Subcutaneous adipose tissue (tissue), 4 donors: Measurements from ENCODE around the gene PARL. TPM values are rescaled to one million over a fixed set of nuclear protein-coding genes. Genes with fewer than 3 reads are reported as not detected.

Source experiments
- total RNA-seq, 4 donors: library from RNA; depleted of rRNA; stranded (reverse); fragments of >200 nt; gene quantifications; one replicate each; pipeline ENCODE4 v1.1.0, GENCODE V29; 2016
- TF ChIP-seq, protein P1 (sequence below): fragments of 450-650 bp; IDR thresholded peaks from one replicate; pipeline ENCODE4 v1.5.1; 2016; ENCODE audit warnings: low read depth, mild to moderate bottlenecking, control low read depth, antibody characterized with exemption, moderate library complexity

PARL gene
- total RNA-seq, 4 donors from 2014 or later = 43.4 to 66.4 (median 44.5) TPM

DNA sequence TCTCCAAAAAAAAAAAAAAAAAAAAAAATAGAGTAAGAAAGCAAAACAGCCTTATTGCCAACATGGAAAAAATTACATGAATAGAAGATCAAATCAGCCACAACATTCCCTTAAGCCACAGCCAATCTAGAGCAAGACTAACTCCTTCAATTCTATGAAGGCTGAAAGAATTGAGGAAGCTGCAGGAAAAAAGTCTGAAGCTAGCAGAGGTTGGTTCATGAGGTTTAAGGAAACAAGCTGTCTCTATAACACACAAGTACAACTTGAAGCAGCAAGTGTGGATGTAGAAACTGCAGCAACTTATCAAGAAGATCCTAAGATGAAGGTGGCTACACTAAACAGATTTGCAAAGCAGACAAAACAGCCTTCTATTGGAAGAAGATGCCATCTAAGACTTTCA, 9.3 kb downstream of the PARL start:
- TF ChIP-seq, protein P1, sequence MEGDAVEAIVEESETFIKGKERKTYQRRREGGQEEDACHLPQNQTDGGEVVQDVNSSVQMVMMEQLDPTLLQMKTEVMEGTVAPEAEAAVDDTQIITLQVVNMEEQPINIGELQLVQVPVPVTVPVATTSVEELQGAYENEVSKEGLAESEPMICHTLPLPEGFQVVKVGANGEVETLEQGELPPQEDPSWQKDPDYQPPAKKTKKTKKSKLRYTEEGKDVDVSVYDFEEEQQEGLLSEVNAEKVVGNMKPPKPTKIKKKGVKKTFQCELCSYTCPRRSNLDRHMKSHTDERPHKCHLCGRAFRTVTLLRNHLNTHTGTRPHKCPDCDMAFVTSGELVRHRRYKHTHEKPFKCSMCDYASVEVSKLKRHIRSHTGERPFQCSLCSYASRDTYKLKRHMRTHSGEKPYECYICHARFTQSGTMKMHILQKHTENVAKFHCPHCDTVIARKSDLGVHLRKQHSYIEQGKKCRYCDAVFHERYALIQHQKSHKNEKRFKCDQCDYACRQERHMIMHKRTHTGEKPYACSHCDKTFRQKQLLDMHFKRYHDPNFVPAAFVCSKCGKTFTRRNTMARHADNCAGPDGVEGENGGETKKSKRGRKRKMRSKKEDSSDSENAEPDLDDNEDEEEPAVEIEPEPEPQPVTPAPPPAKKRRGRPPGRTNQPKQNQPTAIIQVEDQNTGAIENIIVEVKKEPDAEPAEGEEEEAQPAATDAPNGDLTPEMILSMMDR = no peak

DNA sequence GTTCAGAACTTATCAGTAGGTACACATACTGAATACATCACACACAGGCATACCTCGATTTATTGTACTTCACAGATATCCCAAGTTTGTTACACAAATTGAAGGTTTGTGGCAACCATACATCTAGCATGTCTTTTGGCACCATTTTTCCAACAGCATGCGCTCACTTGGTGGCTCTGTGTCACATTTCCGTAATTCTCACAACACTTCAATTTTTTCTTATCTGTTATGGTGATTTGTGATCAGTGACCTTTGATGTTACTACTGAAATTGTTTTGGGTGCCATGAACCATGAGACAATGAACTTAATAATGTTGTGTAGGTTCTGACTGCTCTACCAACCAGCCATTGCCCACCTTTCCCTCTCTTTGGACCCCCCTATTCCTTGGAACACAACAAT, 10.8 kb downstream of the PARL start:
- TF ChIP-seq, protein P1 = no peak

DNA sequence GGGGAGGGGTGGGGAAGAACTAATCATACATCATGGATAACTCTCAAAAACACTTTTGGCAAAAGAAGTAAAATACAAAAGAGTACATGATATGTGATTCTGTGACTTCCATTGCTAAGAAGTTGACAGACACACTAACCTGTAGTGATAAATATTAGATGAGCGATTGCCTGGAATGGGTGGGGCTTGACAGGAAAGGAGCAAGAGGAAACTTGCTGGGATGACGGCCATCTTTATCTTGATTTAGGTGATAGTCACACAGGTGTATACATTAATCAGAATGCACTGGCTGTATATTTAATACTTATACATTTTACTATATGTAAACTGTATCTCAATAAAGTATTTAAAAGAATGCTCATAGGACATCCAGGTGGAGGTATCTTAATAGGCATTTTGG, 13.1 kb downstream of the PARL start:
- TF ChIP-seq, protein P1 = no peak

DNA sequence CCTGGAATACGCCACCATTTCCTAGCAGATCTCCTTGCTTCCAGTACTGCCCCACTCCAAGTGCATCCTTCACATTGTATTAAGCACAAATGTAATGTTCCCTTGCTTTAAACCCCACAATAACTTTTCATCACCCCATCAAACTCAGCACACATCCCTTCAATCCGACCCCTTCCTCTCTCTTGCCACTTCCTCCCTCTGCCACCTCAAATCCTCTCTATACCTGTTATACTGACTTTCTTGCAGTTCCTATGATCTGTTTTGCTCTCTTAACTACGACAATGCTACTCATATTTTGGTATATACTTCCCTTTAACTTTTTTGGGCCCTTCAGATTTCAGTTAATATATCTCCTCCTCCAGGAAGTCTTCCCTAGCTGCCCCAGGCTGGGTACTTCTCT, 14.1 kb downstream of the PARL start:
- TF ChIP-seq, protein P1 = no peak

DNA sequence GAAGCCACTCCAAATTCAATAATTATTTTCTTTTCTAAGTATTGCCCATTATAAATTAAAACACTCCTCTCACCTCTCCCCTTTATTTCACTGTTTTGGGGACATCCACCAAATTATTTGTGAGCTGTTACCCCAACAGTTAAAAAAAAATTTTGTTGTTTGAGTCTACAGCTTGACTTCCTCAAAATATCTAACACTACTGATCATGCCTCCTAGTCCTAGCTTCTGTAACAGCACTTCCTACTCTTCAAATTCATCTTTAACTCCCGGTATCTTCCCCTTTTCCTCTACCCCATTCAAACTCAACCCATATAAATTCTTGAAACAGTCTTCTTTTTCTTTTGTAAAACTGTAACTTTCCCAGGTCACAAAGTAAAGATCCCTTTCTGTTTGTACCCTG, 15.9 kb downstream of the PARL start:
- TF ChIP-seq, protein P1 = no peak

DNA sequence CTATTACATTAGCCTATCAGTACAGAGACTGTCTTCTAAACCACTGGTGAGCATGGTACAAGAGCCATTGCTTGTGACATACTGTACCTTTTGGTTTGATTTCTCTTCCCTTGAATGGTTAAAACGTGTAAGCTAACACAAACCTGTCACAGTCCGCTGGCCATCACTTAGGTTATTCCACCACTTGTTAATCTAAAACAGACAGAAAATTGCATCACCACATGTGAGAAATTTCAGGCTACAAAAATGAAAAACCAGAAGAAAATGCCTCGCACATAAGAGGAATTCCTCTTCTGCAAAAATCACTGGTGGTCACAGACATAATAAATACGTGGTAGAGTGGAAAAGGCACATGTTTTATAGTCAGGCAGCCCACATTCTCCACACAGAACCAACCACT, 22.1 kb downstream of the PARL start:
- TF ChIP-seq, protein P1 = no peak

DNA sequence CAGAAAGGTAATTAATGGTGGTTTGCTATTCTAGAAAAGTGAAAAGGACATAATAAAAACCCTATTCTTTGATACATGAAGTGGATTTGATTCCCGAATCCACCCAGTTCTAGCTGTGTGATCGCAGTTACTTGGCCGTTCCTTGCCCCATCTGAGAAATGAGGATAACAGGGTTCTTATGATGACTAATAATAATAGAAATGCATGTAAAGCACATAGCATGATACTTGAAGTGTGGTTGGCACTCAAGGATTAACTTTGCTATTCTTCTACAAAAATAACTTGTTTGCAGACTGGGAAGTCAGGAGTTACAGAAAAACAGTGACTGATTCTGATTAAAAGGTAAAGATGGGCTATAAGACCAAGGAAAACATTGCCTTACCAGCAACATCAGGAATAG, 26.8 kb downstream of the PARL start:
- TF ChIP-seq, protein P1 = no peak
